ENCODE measurements around the gene CA5B.

CA5B gene

GRCh38 chrX:15737190-15737958 is 696 bp upstream of the CA5B start:
- H3K4me3 ChIP-seq (ENCODE audit: low read depth, low read length, poor library complexity, severe bottlenecking): peak overlapping the region; percentile 55
- no peaks in the 10 kb centered on the region for H3F3A ChIP-seq (ENCODE audit: insufficient read depth, low read length)
- no peaks in the 10 kb centered on the region for H3K79me2 ChIP-seq (ENCODE audit: insufficient read depth, low read length)
- H3K27me3 ChIP-seq (ENCODE audit: insufficient read depth, low read length): no peaks in the 10 kb centered on the region
- no peaks in the 10 kb centered on the region for H3K9me2 ChIP-seq (ENCODE audit: low read depth, low read length)
- H4K20me1 ChIP-seq (ENCODE audit: insufficient read depth, low read length): no peaks in the 10 kb centered on the region
- TF ChIP-seq EZH2 (IDR thresholded peaks at IDR 0.05; ENCODE audit: borderline replicate concordance, low read length) (no peak), CTCF (IDR thresholded peaks at IDR 0.05; ENCODE audit: low read length) (no peak)
- H2AFZ ChIP-seq (ENCODE audit: low read length): no peak overlapping the region
- H3K36me3 ChIP-seq (ENCODE audit: insufficient read depth, low read length): no peaks in the 10 kb centered on the region
- peak overlapping the region; percentile 73 for H3K4me2 ChIP-seq (ENCODE audit: low read length)
- peaks cover 13% of the 10 kb centered on the region for H3K4me1 ChIP-seq (ENCODE audit: insufficient read depth, low read length, severe bottlenecking)
- H3K9ac ChIP-seq (ENCODE audit: low read length): peak overlapping the region; percentile 37; the same call in 1 of the 2 replicates
- H3K9me3 ChIP-seq (ENCODE audit: low read length): no peaks in the 10 kb centered on the region
- H3K27ac ChIP-seq (ENCODE audit: low read depth, low read length, poor library complexity, severe bottlenecking): no peak overlapping the region

GRCh38 chrX:15739886-15740285 is 1.8 kb downstream of the CA5B start:
- no peak overlapping the region for H3K4me2 ChIP-seq (ENCODE audit: low read length)
- TF ChIP-seq EZH2 (IDR thresholded peaks at IDR 0.05; ENCODE audit: borderline replicate concordance, low read length) (no peak), CTCF (IDR thresholded peaks at IDR 0.05; ENCODE audit: low read length) (no peak)

GRCh38 chrX:15744181-15744867 is 6.3 kb downstream of the CA5B start:
- Histone ChIP-seq H3K36me3 (ENCODE audit: insufficient read depth, low read length) (no peaks in the 10 kb centered on the region), H3K4me1 (ENCODE audit: insufficient read depth, low read length, severe bottlenecking) (no peaks in the 10 kb centered on the region), H3K9ac (ENCODE audit: low read length) (no peak overlapping the region), H4K20me1 (ENCODE audit: insufficient read depth, low read length) (no peaks in the 10 kb centered on the region), H3K9me2 (ENCODE audit: low read depth, low read length) (no peaks in the 10 kb centered on the region), H3K79me2 (ENCODE audit: insufficient read depth, low read length) (no peaks in the 10 kb centered on the region), H3K4me2 (ENCODE audit: low read length) (no peak overlapping the region), H3K27me3 (ENCODE audit: insufficient read depth, low read length) (no peaks in the 10 kb centered on the region), H3K27ac (ENCODE audit: low read depth, low read length, poor library complexity, severe bottlenecking) (no peak overlapping the region), H3K4me3 (ENCODE audit: low read depth, low read length, poor library complexity, severe bottlenecking) (no peak overlapping the region), H3F3A (ENCODE audit: insufficient read depth, low read length) (no peaks in the 10 kb centered on the region), H2AFZ (ENCODE audit: low read length) (no peak overlapping the region), H3K9me3 (ENCODE audit: low read length) (no peaks in the 10 kb centered on the region)
- TF ChIP-seq CTCF (IDR thresholded peaks at IDR 0.05; ENCODE audit: low read length): no peak
- no peak for TF ChIP-seq EZH2 (IDR thresholded peaks at IDR 0.05; ENCODE audit: borderline replicate concordance, low read length)

More at GRCh38 chrX:15739886-15740285, 1.8 kb downstream of the CA5B start:
- H3K9ac ChIP-seq (ENCODE audit: low read length): no peak overlapping the region
- no peak overlapping the region for H2AFZ ChIP-seq (ENCODE audit: low read length)
- no peaks in the 10 kb centered on the region for H4K20me1 ChIP-seq (ENCODE audit: insufficient read depth, low read length)
- H3K9me3 ChIP-seq (ENCODE audit: low read length): no peaks in the 10 kb centered on the region
- H3K79me2 ChIP-seq (ENCODE audit: insufficient read depth, low read length): no peaks in the 10 kb centered on the region
- no peaks in the 10 kb centered on the region for H3F3A ChIP-seq (ENCODE audit: insufficient read depth, low read length)
- H3K36me3 ChIP-seq (ENCODE audit: insufficient read depth, low read length): no peaks in the 10 kb centered on the region
- no peak overlapping the region for H3K27ac ChIP-seq (ENCODE audit: low read depth, low read length, poor library complexity, severe bottlenecking)
- H3K4me3 ChIP-seq (ENCODE audit: low read depth, low read length, poor library complexity, severe bottlenecking): no peak overlapping the region
- no peaks in the 10 kb centered on the region for H3K9me2 ChIP-seq (ENCODE audit: low read depth, low read length)
- H3K4me1 ChIP-seq (ENCODE audit: insufficient read depth, low read length, severe bottlenecking): peaks cover 13% of the 10 kb centered on the region
- H3K27me3 ChIP-seq (ENCODE audit: insufficient read depth, low read length): no peaks in the 10 kb centered on the region

All from OCI-LY1 (cell line).